Thymus (tissue), 11 donors: Measurements from ENCODE around the gene TMEM255B. TPM values are rescaled to one million over a fixed set of nuclear protein-coding genes. Genes with fewer than 3 reads are reported as not detected.

ENCODE experiments used
- DNase-seq, 9 donors: peaks; one replicate each; pipeline ENCODE4 v3.0.0-alpha.2; 2013; ENCODE audit warnings: low spot score in 9 of 9, low read depth in 6 of 9, missing footprints in 1 of 9
- H3K27ac ChIP-seq, 2 donors: one replicate each; pipeline ENCODE4 v1.5.1; 2013; ENCODE audit warnings: control low read depth in 1 of 2, low read depth in 1 of 2, low read length in 1 of 2, mild to moderate bottlenecking in 1 of 2, moderate library complexity in 1 of 2
- H3K27me3 ChIP-seq, 2 donors: one replicate each; pipeline ENCODE4 v1.5.1; 2013; ENCODE audit warnings: low read length in 1 of 2; ENCODE audit not compliant: control insufficient read depth in 2 of 2, insufficient read depth in 1 of 2
- H3K36me3 ChIP-seq, 2 donors: one replicate each; pipeline ENCODE4 v1.5.1; 2013; ENCODE audit warnings: low read length in 1 of 2, mild to moderate bottlenecking in 1 of 2, moderate library complexity in 1 of 2; ENCODE audit not compliant: control insufficient read depth in 2 of 2, insufficient read depth in 2 of 2
- H3K4me1 ChIP-seq, 2 donors: one replicate each; pipeline ENCODE4 v1.5.1; 2013; ENCODE audit warnings: low read length in 2 of 2; ENCODE audit not compliant: control insufficient read depth in 2 of 2, insufficient read depth in 2 of 2
- H3K4me3 ChIP-seq, 2 donors: one replicate each; pipeline ENCODE4 v1.5.1; 2013; ENCODE audit warnings: low read length in 2 of 2, control low read depth in 1 of 2, mild to moderate bottlenecking in 1 of 2
- H3K9me3 ChIP-seq, 2 donors: one replicate each; pipeline ENCODE4 v1.5.1; 2013; ENCODE audit warnings: low read length in 1 of 2, mild to moderate bottlenecking in 1 of 2; ENCODE audit not compliant: control insufficient read depth in 2 of 2, insufficient read depth in 1 of 2
- WGBS: extraction: QIAGEN DNeasy Blood & Tissue Kit; methylation state at CpG from one replicate; pipeline ENCODE4 v1.1.7; 2013; 5-methylcytosine and 5-hydroxymethylcytosine counted together
- polyA plus RNA-seq: library from polyadenylated mRNA; stranded (reverse); fragments of 200-250 nt; gene quantifications from one replicate; pipeline ENCODE4 v1.2.3, GENCODE V29; 2013
- total RNA-seq: library from RNA; stranded (reverse); fragments of 120-200 nt; gene quantifications from one replicate; pipeline ENCODE4 v1.2.4, GENCODE V29; 2013
- donor health status: healthy.

Gene TMEM255B
- total and polyA plus RNA-seq, 2 donors, result 0.61 to 7.2 TPM

DNA sequence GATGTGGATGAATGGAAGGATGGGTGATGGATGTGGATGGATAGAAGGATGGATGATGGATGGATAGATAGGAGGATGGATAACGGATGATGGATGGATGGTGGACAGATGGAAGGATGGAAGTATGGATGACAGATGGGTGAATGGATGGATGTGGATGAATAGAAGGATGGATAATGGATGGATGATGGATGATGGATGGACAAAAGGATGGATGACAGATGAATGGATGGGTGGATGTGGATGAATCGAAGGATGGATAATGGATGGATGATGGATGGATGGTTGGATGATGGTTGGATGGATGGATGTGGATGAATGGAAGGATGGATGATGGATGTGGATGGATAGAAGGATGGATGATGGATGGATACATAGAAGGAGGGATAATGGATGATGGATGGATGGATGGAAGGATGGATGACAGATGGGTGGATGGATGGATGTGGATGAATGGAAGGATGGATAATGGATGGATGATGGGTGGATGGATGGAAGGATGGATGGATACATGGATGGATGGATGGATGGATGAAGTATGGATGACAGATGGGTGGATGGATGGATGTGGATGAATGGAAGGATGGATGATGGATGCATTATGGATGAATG lies 39.3 kb downstream of the TMEM255B start:
- peaks cover 0 to 12% of the 10 kb centered on the region in 2 donors for H3K27me3 ChIP-seq
- no peaks in the 10 kb centered on the region for H3K36me3 ChIP-seq
- no peaks in the 10 kb centered on the region for H3K9me3 ChIP-seq
- H3K27ac ChIP-seq, result no peak overlapping the region
- no peak for DNase-seq
- peaks cover 0 to 4% of the 10 kb centered on the region in 2 donors for H3K4me1 ChIP-seq
- H3K4me3 ChIP-seq, result no peak overlapping the region
- WGBS, result 91% methylated on average over 2 of the region's 2 CpGs

DNA sequence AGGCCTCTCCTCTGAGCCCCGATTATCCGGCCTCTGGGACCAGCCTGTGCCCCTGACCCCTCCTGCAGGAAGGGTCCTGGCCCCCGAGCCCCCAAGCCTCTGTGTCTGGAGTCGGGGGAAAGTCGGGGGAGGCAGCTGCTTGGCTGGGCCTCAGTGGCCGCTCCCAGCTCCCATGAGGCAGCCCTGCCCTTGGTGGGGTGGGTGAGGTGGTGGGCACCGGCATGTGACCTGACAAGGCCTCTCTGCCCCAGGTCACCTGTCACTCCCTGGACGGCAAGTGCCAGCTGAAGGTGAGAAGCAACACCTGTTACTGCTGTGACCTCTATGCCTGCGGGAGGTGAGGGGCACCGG lies 41.5 kb downstream of the TMEM255B start:
- H3K27ac ChIP-seq, result no peak overlapping the region
- no peak for DNase-seq
- peaks cover 0 to 12% of the 10 kb centered on the region in 2 donors for H3K27me3 ChIP-seq
- no peak overlapping the region for H3K4me3 ChIP-seq
- peaks cover 0 to 4% of the 10 kb centered on the region in 2 donors for H3K4me1 ChIP-seq
- WGBS, result 89% methylated on average over 10 of the region's 10 CpGs
- H3K9me3 ChIP-seq, result peaks cover 0 to under 1% of the 10 kb centered on the region in 2 donors
- H3K36me3 ChIP-seq, result no peaks in the 10 kb centered on the region

DNA sequence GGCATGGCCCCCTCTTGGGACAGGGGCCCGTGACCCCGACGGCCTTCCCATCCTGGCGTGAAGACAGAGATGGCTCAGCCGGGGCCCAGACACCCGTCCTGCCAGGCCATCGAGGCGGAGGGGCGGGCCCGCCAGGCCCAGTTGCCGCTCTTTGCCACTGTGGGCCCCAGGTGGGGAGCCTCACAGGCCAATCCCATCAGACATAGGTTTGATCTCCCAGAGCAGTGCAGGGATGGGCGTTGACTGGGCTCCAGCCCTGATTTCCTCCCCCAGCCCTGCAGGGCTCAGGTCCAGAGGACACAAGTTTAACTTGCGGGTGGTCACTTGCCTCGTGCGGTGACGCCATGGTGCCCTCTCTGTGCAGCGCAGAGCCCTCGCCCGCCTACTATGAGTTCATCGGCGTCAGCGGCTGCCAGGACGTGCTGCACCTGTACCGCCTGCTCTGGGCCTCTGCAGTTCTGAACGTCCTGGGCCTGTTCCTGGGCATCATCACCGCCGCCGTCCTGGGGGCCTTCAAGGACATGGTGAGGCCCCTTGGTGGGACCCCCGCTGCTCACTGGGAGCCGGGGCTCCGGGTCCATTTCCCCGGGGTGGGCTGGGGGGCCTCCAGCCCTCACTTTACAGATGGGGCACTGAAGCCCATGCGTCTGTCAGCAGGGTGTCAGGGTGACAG lies 42.4 kb downstream of the TMEM255B start:
- 95% methylated on average over 33 of the region's 33 CpGs for WGBS
- no peak overlapping the region for H3K27ac ChIP-seq
- peaks cover 0 to 12% of the 10 kb centered on the region in 2 donors for H3K27me3 ChIP-seq
- peaks cover 0 to 9% of the 10 kb centered on the region in 2 donors for H3K9me3 ChIP-seq
- no peak overlapping the region for H3K4me3 ChIP-seq
- peaks cover 0 to 4% of the 10 kb centered on the region in 2 donors for H3K4me1 ChIP-seq
- no peak for DNase-seq
- H3K36me3 ChIP-seq, result no peaks in the 10 kb centered on the region

DNA sequence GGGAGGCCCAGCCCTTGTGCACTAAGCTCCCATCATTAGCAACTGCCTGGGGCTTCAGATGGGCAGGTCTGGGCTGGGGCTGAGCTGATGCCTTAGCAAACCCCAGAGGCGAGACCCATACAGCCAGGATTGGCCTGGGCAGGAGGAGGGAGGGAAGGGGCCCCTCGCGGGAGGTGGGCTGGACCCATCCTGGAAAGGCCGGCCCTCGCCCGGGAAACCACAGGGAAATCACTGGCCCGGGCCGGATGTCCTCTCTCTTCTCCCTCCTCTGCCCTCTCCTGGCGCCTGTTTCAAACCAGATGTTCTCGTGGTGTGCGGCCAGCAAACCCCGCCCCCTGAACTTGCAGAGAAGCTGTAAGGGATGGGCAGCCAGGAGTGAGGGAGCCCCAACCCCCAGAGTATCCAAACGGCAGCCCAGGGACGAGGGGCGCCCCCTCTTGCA lies 43.1 kb downstream of the TMEM255B start:
- Histone ChIP-seq H3K27ac (no peak overlapping the region), H3K27me3 (peaks cover 0 to 12% of the 10 kb centered on the region in 2 donors), H3K4me1 (peaks cover 0 to 4% of the 10 kb centered on the region in 2 donors), H3K4me3 (no peak overlapping the region), H3K36me3 (no peaks in the 10 kb centered on the region), H3K9me3 (peaks cover 3 to 16% of the 10 kb centered on the region in 2 donors)
- no peak for DNase-seq
- 8% methylated on average over 15 of the region's 15 CpGs for WGBS

DNA sequence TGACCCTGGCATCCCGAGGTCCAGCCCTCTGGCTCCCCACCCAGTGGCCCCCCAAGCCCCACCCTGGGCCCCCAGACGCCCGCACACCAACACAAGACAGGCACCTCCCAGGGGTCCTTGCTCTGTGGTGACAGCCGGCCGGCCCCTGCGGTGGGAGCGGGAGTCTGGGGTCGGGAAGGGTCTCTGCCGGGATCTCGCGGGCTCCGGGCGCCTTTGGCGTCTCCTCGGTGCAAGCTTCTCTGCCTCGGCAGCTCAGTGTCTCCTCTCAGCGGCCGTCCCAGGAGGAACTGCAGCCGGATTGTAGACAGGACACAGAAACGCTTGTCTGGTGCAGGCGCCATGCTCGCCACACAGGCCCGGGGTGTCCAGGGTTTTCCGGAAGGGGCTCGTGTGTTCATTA lies 43.7 kb downstream of the TMEM255B start:
- Histone ChIP-seq H3K4me3 (no peak overlapping the region), H3K27me3 (peaks cover 0 to 12% of the 10 kb centered on the region in 2 donors), H3K27ac (no peak overlapping the region), H3K4me1 (peaks cover 0 to 4% of the 10 kb centered on the region in 2 donors), H3K9me3 (peaks cover 3 to 23% of the 10 kb centered on the region in 2 donors), H3K36me3 (no peaks in the 10 kb centered on the region)
- DNase-seq, result no peak
- WGBS, result 71% methylated on average over 25 of the region's 25 CpGs

DNA sequence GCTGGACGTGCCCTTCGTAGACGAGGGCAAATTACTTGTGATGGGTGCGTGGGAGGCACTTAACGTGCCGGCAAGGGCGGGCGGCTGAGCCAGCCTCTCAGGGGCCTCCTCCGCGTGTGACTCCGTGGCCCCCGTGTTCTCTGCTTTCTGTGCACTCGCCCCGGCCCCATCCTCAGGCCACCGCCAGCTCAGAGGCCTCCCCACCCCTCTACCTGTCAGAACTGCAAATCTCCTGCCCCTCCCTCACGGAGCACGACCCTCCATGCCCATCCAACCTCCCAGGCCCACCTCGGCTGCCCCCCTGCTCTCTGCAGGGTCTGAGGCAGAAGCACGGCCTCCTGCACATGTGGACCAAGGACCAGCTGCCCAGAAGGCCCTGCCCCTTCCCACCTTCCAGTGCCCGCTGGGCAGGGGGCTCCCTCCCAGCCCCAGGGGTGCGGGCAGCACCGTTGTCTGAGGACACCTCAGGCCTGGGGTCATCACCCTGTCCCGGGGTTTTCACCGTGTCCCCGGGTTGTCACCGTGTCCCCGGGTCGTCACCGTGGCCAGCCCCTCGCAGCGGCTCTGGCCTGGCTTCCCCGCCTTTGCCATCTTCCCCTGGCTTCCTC lies 44.5 kb downstream of the TMEM255B start:
- H3K36me3 ChIP-seq, result no peaks in the 10 kb centered on the region
- no peak for DNase-seq
- 92% methylated on average over 32 of the region's 32 CpGs for WGBS
- H3K9me3 ChIP-seq, result peaks cover 6 to 30% of the 10 kb centered on the region in 2 donors
- no peak overlapping the region for H3K27ac ChIP-seq
- peaks cover 0 to 4% of the 10 kb centered on the region in 2 donors for H3K4me1 ChIP-seq
- H3K27me3 ChIP-seq, result peaks cover 0 to 12% of the 10 kb centered on the region in 2 donors
- no peak overlapping the region for H3K4me3 ChIP-seq

DNA sequence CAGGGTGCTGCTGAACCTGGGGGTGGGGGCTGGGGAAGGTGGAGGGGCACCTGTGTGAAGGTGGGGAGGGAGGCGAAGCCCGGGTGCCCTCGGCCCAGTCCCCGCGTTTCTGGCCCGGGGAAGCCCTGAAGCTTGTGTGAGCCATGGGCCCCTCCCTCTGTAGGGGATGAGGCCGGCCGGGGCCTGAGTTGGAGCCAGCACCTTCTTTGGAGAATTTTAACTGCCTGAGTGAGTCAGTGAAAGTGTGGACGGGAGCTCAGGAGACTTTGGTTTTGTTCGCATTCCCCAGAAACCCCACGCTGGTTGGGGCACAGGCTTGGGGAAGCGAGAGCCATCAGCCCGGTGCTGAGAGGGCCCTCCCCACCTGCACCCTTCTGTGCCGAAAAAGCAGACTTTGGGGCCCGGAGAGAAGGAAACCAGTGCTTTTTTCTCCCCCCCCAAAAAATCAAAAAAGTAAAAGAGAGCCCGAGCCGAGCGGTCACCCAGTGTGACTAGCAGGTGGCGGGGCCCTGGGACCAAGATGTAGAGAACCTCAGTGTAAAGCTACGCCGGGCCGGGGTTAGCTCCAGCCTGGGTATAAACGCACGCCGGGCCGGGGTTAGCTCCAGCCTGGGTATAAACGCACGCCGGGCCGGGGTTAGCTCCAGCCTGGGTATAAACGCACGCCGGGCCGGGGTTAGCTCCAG lies 45.1 kb downstream of the TMEM255B start:
- DNase-seq, result no peak
- H3K4me3 ChIP-seq, result no peak overlapping the region
- H3K9me3 ChIP-seq, result peaks cover 6 to 36% of the 10 kb centered on the region in 2 donors
- no peaks in the 10 kb centered on the region for H3K36me3 ChIP-seq
- H3K27ac ChIP-seq, result no peak overlapping the region
- WGBS, result 96% methylated on average over 34 of the region's 34 CpGs
- H3K27me3 ChIP-seq, result peaks cover 0 to 12% of the 10 kb centered on the region in 2 donors
- peaks cover 0 to 4% of the 10 kb centered on the region in 2 donors for H3K4me1 ChIP-seq

DNA sequence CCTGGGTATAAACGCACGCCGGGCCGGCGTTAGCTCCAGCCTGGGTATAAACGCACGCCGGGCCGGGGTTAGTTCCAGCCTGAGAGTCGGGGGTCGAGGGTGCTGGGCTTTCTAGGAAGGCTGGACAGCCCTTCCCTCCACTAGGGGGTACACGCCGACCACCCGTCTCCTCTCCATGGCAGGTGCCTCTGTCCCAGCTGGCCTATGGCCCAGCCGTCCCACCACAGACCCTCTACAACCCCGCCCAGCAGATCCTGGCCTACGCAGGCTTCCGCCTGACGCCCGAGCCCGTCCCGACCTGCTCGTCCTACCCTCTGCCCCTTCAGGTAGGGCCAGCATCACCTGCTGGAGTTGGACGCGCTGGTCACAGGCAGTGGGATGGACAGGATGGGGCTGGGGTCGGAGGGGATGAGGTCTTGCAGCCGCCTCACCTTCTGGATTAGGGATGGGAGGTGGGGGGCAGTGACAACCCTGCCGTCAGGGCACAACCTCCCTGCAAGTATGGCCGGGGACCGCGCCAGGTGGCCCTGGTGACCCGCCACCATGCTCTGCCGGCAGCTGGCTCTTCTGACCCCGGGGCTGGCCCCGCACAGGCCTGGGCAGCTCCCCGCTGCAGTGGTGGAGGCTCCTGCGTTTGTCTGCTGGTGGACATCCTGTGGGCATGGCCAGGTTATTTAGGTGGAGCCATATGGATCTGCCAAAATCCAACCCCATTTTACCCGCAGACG lies 45.8 kb downstream of the TMEM255B start:
- no peak for DNase-seq
- H3K9me3 ChIP-seq, result peaks cover 8 to 41% of the 10 kb centered on the region in 2 donors
- H3K27me3 ChIP-seq, result peaks cover 0 to 12% of the 10 kb centered on the region in 2 donors
- no peak overlapping the region for H3K4me3 ChIP-seq
- no peak overlapping the region for H3K27ac ChIP-seq
- 96% methylated on average over 39 of the region's 39 CpGs for WGBS
- peaks cover 0 to 4% of the 10 kb centered on the region in 2 donors for H3K4me1 ChIP-seq
- no peaks in the 10 kb centered on the region for H3K36me3 ChIP-seq
